Testis (tissue), 2 donors: ENCODE data around the gene NKRF.

ENCODE experiments used
- CTCF ChIP-seq, 3 experiments: fragments of 450-650 bp in 2 of 3; fragments of 200-600 bp in 1 of 3; sonication (generic) in 1 of 3; IDR thresholded peaks; one replicate each; pipeline ENCODE4 v1.5.1; 2016 to 2019; ENCODE audit warnings: antibody characterized with exemption in 3 of 3, mild to moderate bottlenecking in 2 of 3, moderate library complexity in 1 of 3
- POLR2A ChIP-seq: fragments of 450-650 bp; IDR thresholded peaks from one replicate; pipeline ENCODE4 v1.6.1; 2017; ENCODE audit warnings: antibody characterized with exemption, mild to moderate bottlenecking, moderate library complexity

GRCh38 chrX:119604766-119605463, 1.3 kb downstream of the NKRF start:
- TF ChIP-seq CTCF (IDR thresholded peaks at IDR 0.05), result no peak
- TF ChIP-seq POLR2A, result no peak
